C4-2B (cell line): ENCODE data around the gene NKAPD1.

Experiments used
- H3K27ac ChIP-seq: fragments of 450-650 bp; 2 replicates; pipeline ENCODE4 v1.5.1; 2017
- ZFX ChIP-seq: fragments of 450-650 bp; IDR thresholded peaks from 2 replicates; pipeline ENCODE4 v1.6.1; 2017
- TF ChIP-seq, protein P1 (sequence below): fragments of 450-650 bp; conservative IDR thresholded peaks from 2 replicates; pipeline ENCODE4 v1.5.1; 2017; ENCODE audit warnings: mild to moderate bottlenecking

NKAPD1 gene

GRCh38 chr11:112115386-112115785 lies 41.3 kb downstream of the NKAPD1 start:
- H3K27ac ChIP-seq: no peak overlapping the region
- TF ChIP-seq, protein P1, sequence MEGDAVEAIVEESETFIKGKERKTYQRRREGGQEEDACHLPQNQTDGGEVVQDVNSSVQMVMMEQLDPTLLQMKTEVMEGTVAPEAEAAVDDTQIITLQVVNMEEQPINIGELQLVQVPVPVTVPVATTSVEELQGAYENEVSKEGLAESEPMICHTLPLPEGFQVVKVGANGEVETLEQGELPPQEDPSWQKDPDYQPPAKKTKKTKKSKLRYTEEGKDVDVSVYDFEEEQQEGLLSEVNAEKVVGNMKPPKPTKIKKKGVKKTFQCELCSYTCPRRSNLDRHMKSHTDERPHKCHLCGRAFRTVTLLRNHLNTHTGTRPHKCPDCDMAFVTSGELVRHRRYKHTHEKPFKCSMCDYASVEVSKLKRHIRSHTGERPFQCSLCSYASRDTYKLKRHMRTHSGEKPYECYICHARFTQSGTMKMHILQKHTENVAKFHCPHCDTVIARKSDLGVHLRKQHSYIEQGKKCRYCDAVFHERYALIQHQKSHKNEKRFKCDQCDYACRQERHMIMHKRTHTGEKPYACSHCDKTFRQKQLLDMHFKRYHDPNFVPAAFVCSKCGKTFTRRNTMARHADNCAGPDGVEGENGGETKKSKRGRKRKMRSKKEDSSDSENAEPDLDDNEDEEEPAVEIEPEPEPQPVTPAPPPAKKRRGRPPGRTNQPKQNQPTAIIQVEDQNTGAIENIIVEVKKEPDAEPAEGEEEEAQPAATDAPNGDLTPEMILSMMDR: no peak
- no peak for TF ChIP-seq ZFX

DNA sequence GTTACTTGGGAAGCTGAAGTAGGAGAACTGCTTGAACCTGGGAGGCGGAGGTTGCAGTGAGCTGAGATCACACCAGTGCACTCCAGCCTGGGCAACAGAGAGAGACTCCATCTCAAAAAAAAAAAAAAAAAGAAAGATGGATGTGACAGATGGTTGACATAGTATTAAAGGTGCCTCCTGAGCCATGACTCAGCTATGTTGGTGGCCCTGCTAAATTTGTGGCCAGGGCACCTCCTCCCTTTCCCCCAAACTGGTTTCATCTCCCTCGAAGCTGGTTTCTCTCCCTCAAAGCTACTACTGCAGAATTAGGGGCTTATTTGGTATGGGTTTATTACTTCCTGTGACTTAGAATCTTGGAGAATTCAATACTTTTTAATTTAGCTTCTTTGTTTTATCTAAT lies 44.1 kb downstream of the NKAPD1 start:
- H3K27ac ChIP-seq: no peak overlapping the region
- TF ChIP-seq, protein P1: no peak

- no peak overlapping the region for H3K27ac ChIP-seq
Measured at GRCh38 chr11:112121981-112122615, 48.0 kb downstream of the NKAPD1 start.

GRCh38 chr11:112123129-112123528 lies 49.0 kb downstream of the NKAPD1 start:
- TF ChIP-seq ZFX: no peak
- H3K27ac ChIP-seq: no peak overlapping the region

More at GRCh38 chr11:112121981-112122615, 48.0 kb downstream of the NKAPD1 start:
- TF ChIP-seq ZFX: no peak
- TF ChIP-seq, protein P1: no peak

GRCh38 chr11:112127056-112127455 lies 53.0 kb downstream of the NKAPD1 start:
- H3K27ac ChIP-seq: no peak overlapping the region
- TF ChIP-seq ZFX: no peak
- TF ChIP-seq, protein P1: no peak

GRCh38 chr11:112128483-112129121 lies 54.5 kb downstream of the NKAPD1 start:
- no peak for TF ChIP-seq ZFX
- TF ChIP-seq, protein P1: no peak
- H3K27ac ChIP-seq: no peak overlapping the region

- no peak overlapping the region for H3K27ac ChIP-seq
- TF ChIP-seq ZFX: no peak
- TF ChIP-seq, protein P1: no peak
Measured at GRCh38 chr11:112129656-112130055, 55.6 kb downstream of the NKAPD1 start.

DNA sequence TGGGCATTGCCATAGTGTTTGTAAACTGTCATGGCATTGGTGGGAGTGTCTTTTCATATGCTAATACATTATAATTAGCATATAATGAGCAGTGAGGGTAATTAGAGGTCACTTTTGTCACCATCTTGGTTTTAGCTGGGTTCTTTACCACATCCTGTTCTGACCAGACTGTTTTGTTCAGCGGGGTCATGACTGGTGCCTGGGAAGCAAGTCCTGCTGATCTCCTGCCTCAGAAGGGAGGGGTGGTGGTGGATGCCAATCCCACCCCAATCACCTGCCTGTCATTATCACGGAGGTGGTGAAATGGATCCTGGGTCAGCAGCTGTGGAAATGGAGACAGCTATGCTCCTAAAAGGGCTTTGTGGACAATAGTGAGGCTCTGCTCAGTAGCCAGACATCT lies 58.6 kb downstream of the NKAPD1 start:
- H3K27ac ChIP-seq: no peak overlapping the region
- TF ChIP-seq, protein P1: no peak
- no peak for TF ChIP-seq ZFX
